ENCODE data around the gene FAU. TPM values are rescaled to one million over a fixed set of nuclear protein-coding genes. Genes with fewer than 3 reads are reported as not detected.

FAU gene
- total and polyA plus RNA-seq, 10 of the 15 experiments (the other 5 are each of a cell fraction or from before 2014, with no cell fraction given) = 332 to 1,347 (median 990) TPM

DNA sequence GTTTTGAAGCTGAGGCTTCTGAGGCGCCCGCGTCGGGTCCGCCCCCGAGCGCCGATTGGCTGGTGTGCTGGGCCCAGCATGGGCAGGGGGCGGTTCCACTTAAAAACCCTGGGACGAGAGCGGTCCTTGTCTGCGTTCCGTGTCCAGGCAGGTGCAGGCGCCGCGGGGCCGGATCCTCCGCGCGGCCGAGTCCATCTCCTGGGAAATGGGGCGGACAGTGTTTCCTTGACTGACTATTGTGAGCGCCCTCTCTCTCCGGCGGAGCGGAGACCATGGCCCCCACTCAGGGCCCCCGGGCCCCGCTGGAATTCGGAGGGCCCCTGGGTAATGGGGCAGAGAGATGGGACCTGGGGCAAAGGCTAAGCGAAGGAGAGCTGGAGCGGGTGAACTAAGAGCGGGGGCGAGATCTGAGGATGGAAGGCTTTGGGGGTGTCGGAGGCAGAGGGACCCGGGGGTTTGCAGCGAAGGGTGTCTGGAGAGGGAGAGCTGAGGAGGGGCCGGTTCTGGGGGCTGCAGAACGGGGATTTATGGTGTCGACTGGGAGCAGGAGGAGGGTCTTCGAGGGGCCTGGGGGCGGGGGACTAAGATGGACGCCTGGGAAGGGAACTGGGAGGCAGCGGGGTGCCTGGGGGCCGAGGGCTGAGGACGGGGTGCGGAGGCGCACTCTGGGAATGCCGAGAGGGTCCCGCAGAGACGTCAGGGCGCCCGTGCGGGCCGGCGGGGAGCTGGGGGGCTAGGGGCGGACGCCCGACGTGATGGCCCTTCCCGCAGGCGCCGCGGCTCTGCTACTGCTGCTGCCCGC is 10.0 kb downstream of the FAU start, which contains the start of gene TM7SF2:
Gene TM7SF2, plus strand, starts transcription at position 129 of the 802 bp plus-strand sequence. Its CDS starts 144 bp downstream, at position 273.
- TSS peak; percentile 18 for BruUV-seq (replicated peaks)
- intact Hi-C loops (cut with micrococcal nuclease; ENCODE audit: unreplicated experiment) = loop anchor here (5.0 to 10.0 kb wide), 4 partner anchors 70 to 337 kb away; partner anchors contain the start of genes ATG2A, CAPN1, DPF2 and SF1
- FAIRE-seq = peak; percentile 81
- H4K20me1 ChIP-seq (ENCODE audit: control insufficient read depth, insufficient read depth) = no peaks in the 10 kb centered on the region; the same call in 1 of the 2 replicates
- peaks cover 24% of the 10 kb centered on the region for H3K4me1 ChIP-seq (ENCODE audit: control insufficient read depth, insufficient read depth, low read length)
- ChIA-PET SMC1A (ENCODE audit: uncharacterized antibody, unreplicated experiment) (interaction anchor here (1.2 to 3.1 kb wide), 6 partner anchors 9 to 263 kb away, joined by 3 to 27 read pairs (median 12); partner anchors contain the start of genes CAPN1, FAU and MRPL49), POLR2A (interaction anchor here (0.6 to 2.7 kb wide), 11 partner anchors 10 to 333 kb away, joined by 3 to 31 read pairs (median 4); partner anchors contain the start of genes ARL2, CAPN1, FAU and MRPL49), CTCF (interaction anchor here (0.7 to 6.3 kb wide), 32 partner anchors 8 to 310 kb away, joined by 3 to 93 read pairs (median 4); partner anchors contain the start of genes ARL2, CAPN1, CDC42EP2 and CDCA5), RAD21 (ENCODE audit: unreplicated experiment) (interaction anchor here (0.6 to 3.8 kb wide), 16 partner anchors 10 to 264 kb away, joined by 3 to 59 read pairs (median 4); partner anchors contain the start of genes ARL2, CAPN1, CDC42EP2 and DPF2)
- peak within 1 kb of the TSS; percentile 50 for H2AFZ ChIP-seq (ENCODE audit: control insufficient read depth, low read depth, low read length)
- no peaks in the 10 kb centered on the region for H3K27me3 ChIP-seq (replicated peaks in 1 of 2; ENCODE audit: control insufficient read depth in 2 of 2, insufficient read depth in 2 of 2, low read length in 1 of 2)
- H3K36me3 ChIP-seq (ENCODE audit: control insufficient read depth in 2 of 2, insufficient read depth in 2 of 2, low read length in 1 of 2) = peaks cover 8 to 18% of the 10 kb centered on the region in 2 experiments; a peak in 3 of 4 replicates
- peak within 1 kb of the TSS; percentile 85 for H3K4me3 ChIP-seq
- in situ Hi-C loops (cut with MboI) = no loop called here
- no peak for DNase-seq (ENCODE audit: low read depth, low spot score)
- peak within 1 kb of the TSS; percentile 14 for H3K27ac ChIP-seq (ENCODE audit: control insufficient read depth, insufficient read depth)
- peak within 1 kb of the TSS; percentile 95 for H3K4me2 ChIP-seq (ENCODE audit: control insufficient read depth, insufficient read depth)
- peak; percentile 89 for ATAC-seq
- WGBS (ENCODE audit: insufficient coverage, insufficient replicate concordance, low lambda C conversion rate, missing lambda C conversion rate) = under 1% methylated on average over 47 of the region's 64 CpGs
- peaks cover 14% of the 10 kb centered on the region for H3K79me2 ChIP-seq (ENCODE audit: control insufficient read depth, insufficient read depth, low read length)
- peak within 1 kb of the TSS; percentile 42 for H3K9ac ChIP-seq (ENCODE audit: control insufficient read depth, insufficient read depth, low read length)
- H3K9me3 ChIP-seq (replicated peaks; ENCODE audit: control insufficient read depth, insufficient read depth, low read length) = no peaks in the 10 kb centered on the region
- TF ChIP-seq CTCF (IDR thresholded peaks at IDR 0.05 in 2 of 3, conservative IDR thresholded peaks at IDR 0.05 in 1 of 3; ENCODE audit: control insufficient read depth in 2 of 3, extremely low read depth in 1 of 3, insufficient read depth in 1 of 3, low read depth in 3 of 3, low read length in 3 of 3) (no peak), HDGF (IDR thresholded peaks at IDR 0.05) (no peak), ZBTB11 (CRISPR knock-in tag; IDR thresholded peaks at IDR 0.05) (no peak), DPF2 (IDR thresholded peaks at IDR 0.05) (no peak), GABPA (IDR thresholded peaks at IDR 0.05; ENCODE audit: low read depth) (no peak), NFYA (IDR thresholded peaks at IDR 0.05; ENCODE audit: borderline replicate concordance, low read depth, low read length) (no peak), SMARCA5 (IDR thresholded peaks at IDR 0.05) (no peak), SMAD5 (IDR thresholded peaks at IDR 0.05; ENCODE audit: low read depth) (peak; percentile 46; the same call in 1 of the 2 replicates), WRNIP1 (IDR thresholded peaks at IDR 0.05; ENCODE audit: borderline replicate concordance, low read depth, low read length) (no peak)
- TF ChIP-seq, protein P1, sequence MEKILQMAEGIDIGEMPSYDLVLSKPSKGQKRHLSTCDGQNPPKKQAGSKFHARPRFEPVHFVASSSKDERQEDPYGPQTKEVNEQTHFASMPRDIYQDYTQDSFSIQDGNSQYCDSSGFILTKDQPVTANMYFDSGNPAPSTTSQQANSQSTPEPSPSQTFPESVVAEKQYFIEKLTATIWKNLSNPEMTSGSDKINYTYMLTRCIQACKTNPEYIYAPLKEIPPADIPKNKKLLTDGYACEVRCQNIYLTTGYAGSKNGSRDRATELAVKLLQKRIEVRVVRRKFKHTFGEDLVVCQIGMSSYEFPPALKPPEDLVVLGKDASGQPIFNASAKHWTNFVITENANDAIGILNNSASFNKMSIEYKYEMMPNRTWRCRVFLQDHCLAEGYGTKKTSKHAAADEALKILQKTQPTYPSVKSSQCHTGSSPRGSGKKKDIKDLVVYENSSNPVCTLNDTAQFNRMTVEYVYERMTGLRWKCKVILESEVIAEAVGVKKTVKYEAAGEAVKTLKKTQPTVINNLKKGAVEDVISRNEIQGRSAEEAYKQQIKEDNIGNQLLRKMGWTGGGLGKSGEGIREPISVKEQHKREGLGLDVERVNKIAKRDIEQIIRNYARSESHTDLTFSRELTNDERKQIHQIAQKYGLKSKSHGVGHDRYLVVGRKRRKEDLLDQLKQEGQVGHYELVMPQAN (conservative IDR thresholded peaks at IDR 0.05) = no peak; the same call in 1 of the 2 replicates
- TF ChIP-seq, protein P2, sequence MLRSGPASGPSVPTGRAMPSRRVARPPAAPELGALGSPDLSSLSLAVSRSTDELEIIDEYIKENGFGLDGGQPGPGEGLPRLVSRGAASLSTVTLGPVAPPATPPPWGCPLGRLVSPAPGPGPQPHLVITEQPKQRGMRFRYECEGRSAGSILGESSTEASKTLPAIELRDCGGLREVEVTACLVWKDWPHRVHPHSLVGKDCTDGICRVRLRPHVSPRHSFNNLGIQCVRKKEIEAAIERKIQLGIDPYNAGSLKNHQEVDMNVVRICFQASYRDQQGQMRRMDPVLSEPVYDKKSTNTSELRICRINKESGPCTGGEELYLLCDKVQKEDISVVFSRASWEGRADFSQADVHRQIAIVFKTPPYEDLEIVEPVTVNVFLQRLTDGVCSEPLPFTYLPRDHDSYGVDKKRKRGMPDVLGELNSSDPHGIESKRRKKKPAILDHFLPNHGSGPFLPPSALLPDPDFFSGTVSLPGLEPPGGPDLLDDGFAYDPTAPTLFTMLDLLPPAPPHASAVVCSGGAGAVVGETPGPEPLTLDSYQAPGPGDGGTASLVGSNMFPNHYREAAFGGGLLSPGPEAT (IDR thresholded peaks at IDR 0.05; ENCODE audit: low read depth) = peak; percentile 35; the same call in 1 of the 2 replicates

Data from GM12878 (cell line).